ENCODE data around the gene LMF1. TPM values are rescaled to one million over a fixed set of nuclear protein-coding genes. Genes with fewer than 3 reads are reported as not detected.

Gene LMF1
- total RNA-seq, 1 donor from 2014 or later = 2.1 TPM

GRCh38 chr16:916035-916799 lies 54.6 kb downstream of the LMF1 start:
- Histone ChIP-seq H3K4me3 (ENCODE audit: low read depth, low read length) (no peak overlapping the region), H3K36me3 (ENCODE audit: control insufficient read depth, insufficient read depth, low read length) (no peaks in the 10 kb centered on the region), H3K27me3 (ENCODE audit: control insufficient read depth, insufficient read depth, low read length) (no peaks in the 10 kb centered on the region)
- DNase-seq (ENCODE audit: low read depth) (no peak), FAIRE-seq (no peak)
- TF ChIP-seq, protein P1, sequence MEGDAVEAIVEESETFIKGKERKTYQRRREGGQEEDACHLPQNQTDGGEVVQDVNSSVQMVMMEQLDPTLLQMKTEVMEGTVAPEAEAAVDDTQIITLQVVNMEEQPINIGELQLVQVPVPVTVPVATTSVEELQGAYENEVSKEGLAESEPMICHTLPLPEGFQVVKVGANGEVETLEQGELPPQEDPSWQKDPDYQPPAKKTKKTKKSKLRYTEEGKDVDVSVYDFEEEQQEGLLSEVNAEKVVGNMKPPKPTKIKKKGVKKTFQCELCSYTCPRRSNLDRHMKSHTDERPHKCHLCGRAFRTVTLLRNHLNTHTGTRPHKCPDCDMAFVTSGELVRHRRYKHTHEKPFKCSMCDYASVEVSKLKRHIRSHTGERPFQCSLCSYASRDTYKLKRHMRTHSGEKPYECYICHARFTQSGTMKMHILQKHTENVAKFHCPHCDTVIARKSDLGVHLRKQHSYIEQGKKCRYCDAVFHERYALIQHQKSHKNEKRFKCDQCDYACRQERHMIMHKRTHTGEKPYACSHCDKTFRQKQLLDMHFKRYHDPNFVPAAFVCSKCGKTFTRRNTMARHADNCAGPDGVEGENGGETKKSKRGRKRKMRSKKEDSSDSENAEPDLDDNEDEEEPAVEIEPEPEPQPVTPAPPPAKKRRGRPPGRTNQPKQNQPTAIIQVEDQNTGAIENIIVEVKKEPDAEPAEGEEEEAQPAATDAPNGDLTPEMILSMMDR (IDR thresholded peaks at IDR 0.05; ENCODE audit: insufficient read depth, low read length, severe bottlenecking) = no peak

DNA sequence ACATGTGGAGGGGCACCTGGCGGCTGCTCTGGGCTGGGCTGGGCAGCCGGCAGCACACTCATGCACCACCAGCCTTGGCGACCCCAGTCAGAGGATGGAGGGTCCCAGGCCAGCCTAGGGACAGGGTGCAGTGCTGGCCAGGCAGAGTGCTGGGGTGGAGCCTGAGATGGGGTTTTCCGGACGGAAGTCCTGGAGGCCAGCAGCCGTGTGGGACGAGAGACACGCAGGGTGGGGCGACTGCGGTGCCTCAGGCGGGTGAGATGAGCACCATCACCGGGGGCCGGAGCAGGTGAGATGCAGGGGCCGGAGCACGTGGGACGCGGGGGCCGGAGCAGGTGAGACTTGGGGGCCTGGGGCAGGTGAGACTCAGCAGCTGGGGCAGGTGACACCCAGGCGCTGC lies 55.2 kb downstream of the LMF1 start:
- no peak overlapping the region for H3K4me3 ChIP-seq (ENCODE audit: low read depth, low read length)
- no peaks in the 10 kb centered on the region for H3K36me3 ChIP-seq (ENCODE audit: control insufficient read depth, insufficient read depth, low read length)
- DNase-seq (ENCODE audit: low read depth) (no peak), FAIRE-seq (no peak)
- TF ChIP-seq, protein P1 (IDR thresholded peaks at IDR 0.05; ENCODE audit: insufficient read depth, low read length, severe bottlenecking) = no peak
- no peaks in the 10 kb centered on the region for H3K27me3 ChIP-seq (ENCODE audit: control insufficient read depth, insufficient read depth, low read length)

GRCh38 chr16:914440-914839 lies 56.3 kb downstream of the LMF1 start:
- TF ChIP-seq, protein P1 (IDR thresholded peaks at IDR 0.05; ENCODE audit: insufficient read depth, low read length, severe bottlenecking) = no peak
- Histone ChIP-seq H3K36me3 (ENCODE audit: control insufficient read depth, insufficient read depth, low read length) (no peaks in the 10 kb centered on the region), H3K4me3 (ENCODE audit: low read depth, low read length) (no peak overlapping the region), H3K27me3 (ENCODE audit: control insufficient read depth, insufficient read depth, low read length) (no peaks in the 10 kb centered on the region)
- FAIRE-seq (peak; percentile 100), DNase-seq (ENCODE audit: low read depth) (peak; percentile 6)

GRCh38 chr16:913817-914439 lies 56.9 kb downstream of the LMF1 start:
- DNase-seq (ENCODE audit: low read depth) = no peak
- FAIRE-seq = no peak
- TF ChIP-seq, protein P1 (IDR thresholded peaks at IDR 0.05; ENCODE audit: insufficient read depth, low read length, severe bottlenecking) = no peak
- Histone ChIP-seq H3K36me3 (ENCODE audit: control insufficient read depth, insufficient read depth, low read length) (no peaks in the 10 kb centered on the region), H3K4me3 (ENCODE audit: low read depth, low read length) (no peak overlapping the region), H3K27me3 (ENCODE audit: control insufficient read depth, insufficient read depth, low read length) (no peaks in the 10 kb centered on the region)

DNA sequence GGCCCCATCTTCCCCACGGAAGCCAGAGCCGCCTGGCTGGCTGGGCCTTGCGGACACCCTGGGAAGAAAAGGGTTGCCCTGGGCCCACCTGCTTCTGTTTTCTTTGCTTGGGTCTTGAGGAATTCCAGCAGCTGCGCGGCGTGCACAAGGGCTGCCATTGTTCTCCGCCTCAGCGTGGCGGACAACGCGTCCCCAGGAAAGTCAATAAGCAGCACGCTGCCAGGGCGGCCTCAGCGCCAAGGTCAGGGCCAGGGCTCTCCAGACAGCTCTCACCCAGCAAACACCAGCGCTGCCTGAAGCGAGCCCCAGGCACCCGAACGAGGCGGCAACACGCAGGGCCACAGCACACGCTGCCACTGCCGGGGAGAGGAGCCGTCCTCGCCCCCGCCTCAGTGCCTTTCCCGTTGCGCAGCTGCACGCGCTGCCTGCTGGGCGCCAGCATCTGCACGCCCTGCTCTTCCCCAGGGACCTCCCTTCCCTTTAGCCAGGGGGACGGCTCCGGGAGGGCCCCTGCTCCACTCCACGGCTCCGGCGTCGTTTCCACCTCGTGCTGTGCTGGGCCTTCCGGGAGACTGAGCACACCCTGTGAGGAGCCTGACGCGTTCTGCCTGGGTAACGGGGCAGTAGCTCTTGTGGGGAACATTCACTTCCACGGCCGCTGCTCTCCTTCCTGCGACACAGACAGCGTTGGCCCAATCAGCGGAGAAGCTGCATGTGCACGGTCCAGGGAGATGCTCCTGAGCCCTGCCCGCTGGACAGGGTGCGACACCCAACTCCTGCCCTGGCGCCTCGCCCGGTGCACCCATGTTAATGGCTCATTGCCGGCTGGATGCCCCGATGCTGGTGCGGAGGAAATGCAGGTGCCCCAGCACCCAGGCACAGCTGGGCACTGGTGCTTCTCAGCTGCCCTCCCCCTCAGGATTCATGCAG lies 57.8 kb downstream of the LMF1 start:
- H3K36me3 ChIP-seq (ENCODE audit: control insufficient read depth, insufficient read depth, low read length) = no peaks in the 10 kb centered on the region
- TF ChIP-seq, protein P1 (IDR thresholded peaks at IDR 0.05; ENCODE audit: insufficient read depth, low read length, severe bottlenecking) = no peak
- H3K4me3 ChIP-seq (ENCODE audit: low read depth, low read length) = no peak overlapping the region
- H3K27me3 ChIP-seq (ENCODE audit: control insufficient read depth, insufficient read depth, low read length) = no peaks in the 10 kb centered on the region
- FAIRE-seq = no peak
- no peak for DNase-seq (ENCODE audit: low read depth)
